DMS79 (cell line): ENCODE results near the gene ZNRF3.
"Not testable (repeated sequence)": the region's sequence is repeated elsewhere in the genome, so short reads cannot be mapped to it uniquely, and the experiment has no call there.

Experiments used
- DNase-seq: peaks from one replicate; lab custom pipeline; 2025; lab: John Stamatoyannopoulos, UW

ZNRF3 gene

GRCh38 chr22:28933321-28933720 is 49.9 kb downstream of the ZNRF3 start:
- DNase-seq: no peak

DNA sequence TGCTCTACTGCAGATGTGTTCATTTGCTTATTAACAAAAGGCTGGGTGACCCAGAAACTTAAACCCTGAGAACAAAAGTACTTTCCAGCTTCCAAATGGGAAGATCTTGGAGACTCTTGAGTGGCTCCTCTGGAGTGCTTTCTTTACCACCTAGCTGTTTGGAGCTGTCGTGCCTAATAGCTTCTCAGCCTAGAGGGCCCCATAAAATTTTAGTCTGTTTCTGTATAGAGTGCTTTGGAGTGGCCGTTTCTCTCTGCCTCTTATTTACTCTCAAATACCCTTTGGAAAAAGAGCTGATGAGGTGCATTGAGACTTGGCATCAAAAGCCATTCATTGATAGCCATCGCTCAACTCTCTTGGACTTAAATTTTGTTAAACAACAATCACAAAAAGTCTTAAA is 50.7 kb downstream of the ZNRF3 start:
- DNase-seq: peak; percentile 93

- DNase-seq: no peak
Measured at GRCh38 chr22:28935140-28935539, 51.8 kb downstream of the ZNRF3 start.

GRCh38 chr22:28935713-28936112 is 52.3 kb downstream of the ZNRF3 start:
- DNase-seq: no peak

GRCh38 chr22:28936200-28936599 is 52.8 kb downstream of the ZNRF3 start:
- no peak for DNase-seq

- no peak for DNase-seq
Measured at GRCh38 chr22:28937206-28938025, 54.0 kb downstream of the ZNRF3 start.

- no peak for DNase-seq
Measured at GRCh38 chr22:28938286-28938833, 55.0 kb downstream of the ZNRF3 start.

DNA sequence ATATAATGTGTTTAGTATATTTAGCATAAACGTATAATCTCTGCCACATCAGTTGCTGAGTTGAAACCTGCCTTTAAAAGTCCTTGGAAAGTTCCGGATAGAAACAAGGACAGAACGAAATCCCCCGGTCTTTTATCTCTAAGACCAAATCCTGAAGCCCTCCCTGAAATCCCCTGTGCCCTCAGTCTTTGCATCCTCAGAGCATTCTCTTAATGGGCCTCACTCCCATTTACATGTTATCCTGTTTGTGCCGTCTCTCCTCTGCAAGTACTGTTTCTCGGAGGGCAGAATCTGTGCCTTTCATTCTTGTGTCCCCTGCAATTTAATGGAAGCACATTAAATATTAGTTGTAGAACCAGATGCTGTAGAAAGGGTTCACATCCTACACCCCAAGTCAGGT is 56.0 kb downstream of the ZNRF3 start:
- DNase-seq: no peak

DNA sequence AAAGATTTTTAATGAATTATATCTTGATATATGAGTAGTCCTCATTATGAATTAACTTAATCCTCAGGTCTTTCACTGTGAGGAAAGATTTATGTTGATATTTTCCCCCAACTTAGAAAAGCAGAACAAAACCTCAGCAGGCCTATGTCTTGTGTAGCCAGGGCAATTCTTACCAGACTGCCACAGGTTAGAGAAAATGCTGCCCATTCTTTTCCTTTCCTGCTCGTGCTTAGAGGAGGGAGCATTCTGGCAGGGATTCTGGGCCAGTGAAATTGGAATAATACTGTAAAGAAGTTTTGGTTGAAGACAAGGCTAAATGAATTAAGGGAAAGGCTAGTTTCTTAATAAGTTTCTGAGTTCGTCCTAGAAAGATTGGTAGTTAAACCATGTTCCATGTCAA is 56.6 kb downstream of the ZNRF3 start:
- no peak for DNase-seq

DNA sequence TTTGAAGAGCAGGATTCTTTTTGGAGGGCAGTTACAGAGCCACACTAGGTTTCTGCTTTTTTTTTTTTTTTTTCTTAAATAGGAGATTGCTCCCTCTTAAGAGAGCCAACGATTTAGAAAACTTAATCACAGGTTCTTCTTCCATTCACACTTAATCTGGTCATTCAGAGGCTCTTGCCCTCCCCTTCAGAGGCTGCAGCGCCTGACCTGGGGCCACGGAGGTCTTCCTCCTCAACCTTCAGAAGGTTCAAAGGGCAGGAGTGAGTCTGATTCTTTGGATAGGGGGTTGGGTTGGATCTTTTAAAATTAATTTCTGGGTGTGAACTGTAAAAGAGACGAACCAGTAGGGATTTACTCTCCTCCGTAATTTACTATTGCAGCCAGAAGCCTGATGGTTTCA is 57.1 kb downstream of the ZNRF3 start:
- DNase-seq: no peak

DNA sequence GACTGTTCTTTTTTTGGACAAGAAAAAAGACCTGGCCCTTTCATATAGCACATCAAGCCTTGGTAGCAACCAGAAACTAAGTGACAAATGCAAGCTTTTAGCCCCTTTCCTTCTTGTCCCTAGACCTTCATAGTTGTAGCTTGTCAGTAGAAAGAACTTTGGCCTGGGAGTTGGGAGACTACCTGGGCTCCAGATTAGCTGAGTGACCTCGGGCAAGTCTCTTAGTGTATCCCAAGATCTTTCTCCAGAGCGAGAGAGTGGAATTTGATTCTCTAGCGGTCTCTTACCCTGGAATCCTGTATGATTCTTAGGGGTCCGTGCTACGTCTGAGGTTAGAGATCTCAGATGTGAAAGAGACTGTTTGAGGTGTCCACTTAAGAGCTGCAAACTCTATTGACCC is 59.0 kb downstream of the ZNRF3 start:
- no peak for DNase-seq

GRCh38 chr22:28942801-28943500 is 59.6 kb downstream of the ZNRF3 start:
- no peak for DNase-seq

- no peak for DNase-seq
Measured at GRCh38 chr22:28943501-28943879, 60.1 kb downstream of the ZNRF3 start.

DNA sequence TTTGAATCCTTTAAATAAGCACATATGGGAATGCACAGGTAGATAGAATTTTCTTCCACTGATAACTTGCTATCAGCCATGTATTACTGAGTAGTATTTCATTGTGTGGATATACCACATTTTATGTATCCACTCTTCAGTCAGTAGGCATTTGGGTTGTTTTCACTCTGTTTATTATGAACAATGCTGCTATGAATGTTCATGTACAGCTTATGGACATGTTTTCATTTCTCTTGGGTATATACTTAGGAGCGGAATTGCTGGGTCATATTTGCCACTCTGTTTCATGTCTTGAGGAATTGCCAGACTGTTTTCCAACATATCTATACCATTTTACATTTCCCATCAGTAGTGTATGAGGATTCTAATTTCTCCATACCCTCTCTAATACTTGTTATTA is 63.8 kb downstream of the ZNRF3 start:
- DNase-seq: no peak

DNA sequence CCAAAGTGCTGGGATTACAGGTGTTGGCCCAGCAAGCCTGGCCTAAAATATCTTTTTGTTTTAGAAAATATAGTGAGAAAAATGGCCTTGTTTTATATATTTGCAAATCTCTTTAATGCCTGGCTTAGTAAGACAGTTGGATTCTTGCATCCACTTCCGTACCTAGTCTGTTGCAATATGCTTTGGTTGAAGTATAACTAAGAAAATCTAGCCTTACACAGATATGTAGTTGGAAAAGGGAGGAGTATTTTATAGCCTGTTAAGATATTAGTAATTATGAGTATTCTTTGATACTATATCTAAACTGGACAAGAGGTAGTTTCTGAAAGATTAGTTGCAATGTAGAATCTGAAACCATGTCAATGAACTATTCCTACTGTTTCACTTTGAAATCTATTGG is 65.1 kb downstream of the ZNRF3 start:
- DNase-seq: no peak

GRCh38 chr22:28948860-28949551 is 65.6 kb downstream of the ZNRF3 start:
- not testable (repeated sequence) for DNase-seq

DNA sequence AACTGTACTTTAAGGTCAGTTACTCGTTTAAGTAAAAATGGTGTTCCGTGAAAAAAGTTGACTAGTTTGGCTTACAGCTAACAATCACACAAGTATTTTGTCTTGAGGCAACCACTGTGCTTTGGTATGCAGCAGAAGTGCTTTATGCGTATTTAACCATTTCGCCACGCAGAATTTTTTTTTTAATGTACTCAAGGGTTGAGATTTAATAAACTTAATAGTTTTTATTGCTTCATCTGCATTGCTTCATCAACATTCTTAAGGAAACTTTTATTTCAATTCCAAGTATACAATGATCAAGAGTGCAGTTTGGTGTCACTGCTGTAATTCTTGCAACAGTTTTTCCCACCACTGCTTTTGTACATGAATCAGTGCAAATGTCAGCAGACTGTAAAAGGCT is 66.4 kb downstream of the ZNRF3 start:
- no peak for DNase-seq

GRCh38 chr22:28950617-28951411 is 67.4 kb downstream of the ZNRF3 start:
- no peak for DNase-seq

DNA sequence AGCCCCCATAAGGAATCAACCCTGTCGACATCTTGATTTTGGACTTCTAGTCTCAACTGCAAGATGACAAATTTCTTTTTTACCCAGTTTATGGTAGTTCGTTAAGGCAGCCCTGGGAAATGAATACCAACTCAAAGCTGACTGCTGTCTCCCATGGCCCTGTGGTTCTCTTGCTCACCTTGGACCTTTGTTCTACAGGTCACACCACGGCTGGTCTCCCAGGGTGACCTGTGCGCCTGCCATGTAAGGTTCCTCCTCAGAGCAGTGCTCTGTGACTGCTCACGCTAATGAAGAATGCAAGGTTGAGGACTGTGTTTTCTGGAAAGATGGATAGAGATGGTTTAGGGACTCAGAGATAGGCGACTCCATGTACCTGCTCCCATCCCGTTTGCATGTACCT is 68.2 kb downstream of the ZNRF3 start:
- DNase-seq: no peak

GRCh38 chr22:28951969-28952521 is 68.7 kb downstream of the ZNRF3 start:
- no peak for DNase-seq

GRCh38 chr22:28952857-28953256 is 69.5 kb downstream of the ZNRF3 start:
- DNase-seq: no peak

- no peak for DNase-seq
Measured at GRCh38 chr22:28953403-28953802, 70.0 kb downstream of the ZNRF3 start.
